ENCODE results near the gene SST.

- TF ChIP-seq POLR2A (IDR thresholded peaks at IDR 0.05) (no peak), CTCF (IDR thresholded peaks at IDR 0.05) (no peak)
Measured at GRCh38 chr3:187626581-187626980, 43.6 kb downstream of the SST start.
